ENCODE results near the gene XRCC4. TPM values are rescaled to one million over a fixed set of nuclear protein-coding genes. Genes with fewer than 3 reads are reported as not detected.

XRCC4 gene
- total RNA-seq, 1 experiment from 2014 or later = 13.8 TPM

DNA sequence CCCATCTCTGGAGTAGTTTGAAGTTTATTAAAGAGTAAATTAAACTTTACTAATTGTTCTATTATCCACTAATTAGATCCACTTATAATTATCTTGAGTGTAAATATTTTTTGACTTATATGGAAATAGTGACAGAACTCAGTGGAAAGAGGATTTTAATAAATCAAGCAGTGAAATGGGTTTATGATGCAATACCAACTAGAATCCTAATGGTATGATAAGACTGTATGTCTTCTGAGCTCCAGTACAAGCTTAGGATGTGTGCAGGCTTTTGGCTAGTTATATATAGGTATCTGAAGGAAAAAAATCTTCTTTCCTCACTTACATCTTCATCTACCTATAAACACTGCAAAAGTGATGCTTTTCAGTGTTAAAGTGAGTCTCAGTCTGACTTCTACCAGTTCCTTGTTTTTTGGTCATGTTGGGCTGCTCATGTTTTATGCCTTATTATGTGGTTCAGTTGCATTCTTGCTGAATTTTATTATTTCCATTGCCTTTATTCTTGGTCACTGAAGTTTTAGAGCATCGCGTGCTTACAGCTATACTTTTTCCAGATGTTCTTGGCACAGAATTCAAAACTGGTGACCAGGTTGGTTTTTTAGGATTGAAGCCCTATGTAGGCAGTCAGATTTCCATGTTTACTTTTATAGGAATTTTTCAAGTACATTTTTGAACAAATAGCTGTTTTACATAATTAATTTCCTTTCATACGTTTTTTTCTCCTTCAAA, 30.5 kb downstream of the XRCC4 start:
- intact Hi-C loops (cut with micrococcal nuclease) = no loop called here
- Histone ChIP-seq H3K4me2 (ENCODE audit: low read length) (no peak overlapping the region), H2AFZ (ENCODE audit: low read length) (no peak overlapping the region), H4K20me1 (ENCODE audit: low read length) (no peaks in the 10 kb centered on the region), H3K36me3 (ENCODE audit: low read depth, low read length) (no peaks in the 10 kb centered on the region; the same call in 1 of the 2 replicates), H3K9me2 (replicated peaks; ENCODE audit: low read length) (no peaks in the 10 kb centered on the region), H3K4me3 (ENCODE audit: low read length) (no peak overlapping the region), H3K79me2 (ENCODE audit: low read length) (no peaks in the 10 kb centered on the region), H3F3A (ENCODE audit: low read length, unreplicated experiment) (no peaks in the 10 kb centered on the region), H3K27ac (ENCODE audit: low read length) (no peak overlapping the region), H3K9me3 (ENCODE audit: low read length) (no peaks in the 10 kb centered on the region), H3K9ac (ENCODE audit: low read length) (no peak overlapping the region), H3K4me1 (ENCODE audit: insufficient read depth, low read length) (no peaks in the 10 kb centered on the region), H3K27me3 (ENCODE audit: low read length) (no peaks in the 10 kb centered on the region)
- DNase-seq = no peak
- TF ChIP-seq EZH2phosphoT487 (IDR thresholded peaks at IDR 0.05; ENCODE audit: borderline replicate concordance, low read length) = no peak
- no peak for TF ChIP-seq CTCF (conservative IDR thresholded peaks at IDR 0.05; ENCODE audit: low read depth, low read length)
- no peak for TF ChIP-seq EZH2 (IDR thresholded peaks at IDR 0.05; ENCODE audit: low read length, unreplicated experiment)
- no peak for ATAC-seq
- no TSS peak for BruUV-seq (replicated peaks)
- POLR2A ChIA-PET (ENCODE audit: unreplicated experiment) = no interaction called here
- CTCF ChIA-PET = no interaction called here

DNA sequence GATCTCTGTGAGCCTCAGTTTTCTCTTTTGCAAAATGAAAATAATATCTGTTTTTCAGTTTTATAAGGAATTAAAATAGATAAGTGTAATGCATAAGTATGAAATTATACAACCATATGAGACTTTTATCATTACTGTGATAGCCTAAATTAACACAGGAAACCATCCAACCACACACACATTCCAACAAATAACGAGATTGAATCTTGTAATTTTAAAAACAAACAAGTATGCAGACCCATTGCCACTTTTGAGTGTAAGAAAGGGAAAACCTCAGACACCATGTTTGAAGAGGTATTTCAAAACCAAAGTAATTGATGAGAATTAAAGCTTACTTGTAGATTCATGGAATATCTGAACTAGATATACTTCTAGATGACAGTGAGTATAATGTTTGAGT, 32.0 kb downstream of the XRCC4 start:
- Histone ChIP-seq H3K27me3 (ENCODE audit: low read length) (no peaks in the 10 kb centered on the region), H3K4me1 (ENCODE audit: insufficient read depth, low read length) (no peaks in the 10 kb centered on the region), H3K27ac (ENCODE audit: low read length) (no peak overlapping the region), H3K4me3 (ENCODE audit: low read length) (no peak overlapping the region), H3K79me2 (ENCODE audit: low read length) (no peaks in the 10 kb centered on the region), H3K9ac (ENCODE audit: low read length) (no peak overlapping the region), H3K9me2 (replicated peaks; ENCODE audit: low read length) (no peaks in the 10 kb centered on the region), H3F3A (ENCODE audit: low read length, unreplicated experiment) (no peaks in the 10 kb centered on the region), H4K20me1 (ENCODE audit: low read length) (no peaks in the 10 kb centered on the region), H2AFZ (ENCODE audit: low read length) (no peak overlapping the region), H3K36me3 (ENCODE audit: low read depth, low read length) (no peaks in the 10 kb centered on the region; the same call in 1 of the 2 replicates), H3K9me3 (ENCODE audit: low read length) (no peaks in the 10 kb centered on the region), H3K4me2 (ENCODE audit: low read length) (no peak overlapping the region)
- ChIA-PET POLR2A (ENCODE audit: unreplicated experiment) (no interaction called here), CTCF (no interaction called here)
- TF ChIP-seq CTCF (conservative IDR thresholded peaks at IDR 0.05; ENCODE audit: low read depth, low read length) = no peak
- no peak for TF ChIP-seq EZH2 (IDR thresholded peaks at IDR 0.05; ENCODE audit: low read length, unreplicated experiment)
- TF ChIP-seq EZH2phosphoT487 (IDR thresholded peaks at IDR 0.05; ENCODE audit: borderline replicate concordance, low read length) = no peak
- DNase-seq (no peak), ATAC-seq (no peak)
- intact Hi-C loops (cut with micrococcal nuclease) = no loop called here
- no TSS peak for BruUV-seq (replicated peaks)

DNA sequence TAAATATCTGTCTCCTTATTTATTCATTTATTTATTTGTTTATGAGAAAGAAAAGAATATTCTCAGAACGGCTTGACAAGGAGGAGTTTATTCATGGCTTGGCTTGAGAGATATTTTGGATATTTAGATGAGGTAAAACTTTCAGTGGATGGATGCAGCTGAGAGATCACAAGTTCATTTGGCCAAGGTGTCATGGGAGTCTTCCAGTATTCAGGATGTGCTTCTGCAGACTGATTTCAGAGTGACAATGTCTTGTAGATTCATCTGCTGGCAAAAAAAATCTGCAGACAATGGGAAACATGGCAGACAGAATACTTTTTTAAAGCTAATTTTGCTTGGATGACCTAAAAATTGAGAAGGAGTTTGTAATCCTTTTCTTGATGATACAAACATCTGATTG, 38.5 kb downstream of the XRCC4 start:
- Histone ChIP-seq H3K4me1 (ENCODE audit: insufficient read depth, low read length) (no peaks in the 10 kb centered on the region), H3K9me3 (ENCODE audit: low read length) (no peaks in the 10 kb centered on the region), H3K36me3 (ENCODE audit: low read depth, low read length) (peaks cover 4% of the 10 kb centered on the region; the same call in 1 of the 2 replicates), H3K27ac (ENCODE audit: low read length) (no peak overlapping the region), H3K4me2 (ENCODE audit: low read length) (no peak overlapping the region), H3K9me2 (replicated peaks; ENCODE audit: low read length) (no peaks in the 10 kb centered on the region), H4K20me1 (ENCODE audit: low read length) (no peaks in the 10 kb centered on the region), H3K4me3 (ENCODE audit: low read length) (no peak overlapping the region), H3K9ac (ENCODE audit: low read length) (no peak overlapping the region), H3K79me2 (ENCODE audit: low read length) (no peaks in the 10 kb centered on the region), H3K27me3 (ENCODE audit: low read length) (no peaks in the 10 kb centered on the region), H3F3A (ENCODE audit: low read length, unreplicated experiment) (no peaks in the 10 kb centered on the region), H2AFZ (ENCODE audit: low read length) (no peak overlapping the region)
- BruUV-seq (replicated peaks) = no TSS peak
- no peak for TF ChIP-seq EZH2phosphoT487 (IDR thresholded peaks at IDR 0.05; ENCODE audit: borderline replicate concordance, low read length)
- no peak for TF ChIP-seq EZH2 (IDR thresholded peaks at IDR 0.05; ENCODE audit: low read length, unreplicated experiment)
- TF ChIP-seq CTCF (conservative IDR thresholded peaks at IDR 0.05; ENCODE audit: low read depth, low read length) = no peak
- no peak for DNase-seq
- POLR2A ChIA-PET (ENCODE audit: unreplicated experiment) = interaction anchor here (0.6 kb wide), 1 partner anchor 418 kb away, joined by 3 read pairs; no protein-coding TSS in a partner anchor
- CTCF ChIA-PET = no interaction called here
- intact Hi-C loops (cut with micrococcal nuclease) = no loop called here
- no peak for ATAC-seq
